Liver (tissue), 9 donors: ENCODE results near the gene SETD1A. TPM values are rescaled to one million over a fixed set of nuclear protein-coding genes. Genes with fewer than 3 reads are reported as not detected.

ENCODE experiments used
- DNase-seq: peaks from one replicate; pipeline ENCODE4 v3.0.0-alpha.2; 2017; ENCODE audit warnings: low spot score
- H3K27ac ChIP-seq, 2 donors: one replicate each; pipeline ENCODE4 v1.7.0; 2013; ENCODE audit warnings: inconsistent platforms in 2 of 2, low read length in 2 of 2, control low read depth in 1 of 2, low read depth in 1 of 2, mild to moderate bottlenecking in 1 of 2
- H3K27me3 ChIP-seq, 4 donors: one replicate each; pipeline versions ENCODE4 v1.6.1 to v1.7.0; 2013; ENCODE audit warnings: low read length in 3 of 4, inconsistent platforms in 1 of 4, mild to moderate bottlenecking in 1 of 4, moderate library complexity in 1 of 4; ENCODE audit not compliant: control insufficient read depth in 4 of 4, insufficient read depth in 4 of 4
- H3K36me3 ChIP-seq, 4 donors: one replicate each; pipeline versions ENCODE4 v1.6.1 to v1.7.0; 2013; ENCODE audit warnings: low read length in 3 of 4, mild to moderate bottlenecking in 3 of 4, low read depth in 1 of 4, moderate library complexity in 1 of 4; ENCODE audit not compliant: control insufficient read depth in 4 of 4, insufficient read depth in 3 of 4
- H3K4me1 ChIP-seq, 4 donors: one replicate each; pipeline versions ENCODE4 v1.6.1 to v1.7.0; 2013; ENCODE audit warnings: low read length in 3 of 4, mild to moderate bottlenecking in 3 of 4, moderate library complexity in 1 of 4; ENCODE audit not compliant: control insufficient read depth in 4 of 4, insufficient read depth in 4 of 4
- H3K4me3 ChIP-seq, 3 donors: one replicate each; pipeline versions ENCODE4 v1.6.1 to v1.7.0; 2013; ENCODE audit warnings: low read length in 3 of 3, control low read depth in 1 of 3, low read depth in 1 of 3, mild to moderate bottlenecking in 1 of 3
- H3K9ac ChIP-seq, 2 donors: one replicate each; pipeline ENCODE4 v1.7.0; 2013; ENCODE audit warnings: low read length in 2 of 2, mild to moderate bottlenecking in 2 of 2, moderate library complexity in 2 of 2, control low read depth in 1 of 2, low read depth in 1 of 2
- H3K9me3 ChIP-seq, 4 donors: one replicate each; pipeline versions ENCODE4 v1.6.1 to v1.7.0; 2013; ENCODE audit warnings: low read length in 3 of 4; ENCODE audit not compliant: control insufficient read depth in 4 of 4
- EGR1 ChIP-seq, 2 donors: IDR thresholded peaks; 2 replicates each; pipeline ENCODE4 v1.6.1; 2016 to 2018; ENCODE audit warnings: antibody characterized with exemption in 2 of 2, low read depth in 2 of 2
- FOXA1 ChIP-seq: IDR thresholded peaks from 2 replicates; pipeline ENCODE4 v1.6.1; 2016; ENCODE audit warnings: antibody characterized with exemption
- FOXA2 ChIP-seq: IDR thresholded peaks from 2 replicates; pipeline ENCODE4 v1.6.1; 2016; ENCODE audit warnings: antibody characterized with exemption
- GABPA ChIP-seq, 2 donors: IDR thresholded peaks in 1 of 2; conservative IDR thresholded peaks in 1 of 2; 2 replicates each; pipeline ENCODE4 v1.6.1; 2016; ENCODE audit warnings: antibody characterized with exemption in 2 of 2, mild to moderate bottlenecking in 1 of 2, moderate library complexity in 1 of 2
- HNF4A ChIP-seq, 2 donors: conservative IDR thresholded peaks; 2 replicates each; pipeline ENCODE4 v1.6.1; 2016; ENCODE audit warnings: antibody characterized with exemption in 2 of 2, mild to moderate bottlenecking in 2 of 2
- HNF4G ChIP-seq: IDR thresholded peaks from 2 replicates; pipeline ENCODE4 v1.6.1; 2016; ENCODE audit warnings: antibody characterized with exemption
- JUND ChIP-seq, 2 donors: IDR thresholded peaks; 2 replicates each; pipeline ENCODE4 v1.6.1; 2016; ENCODE audit warnings: antibody characterized with exemption in 2 of 2
- NR2F2 ChIP-seq: IDR thresholded peaks from 2 replicates; pipeline ENCODE4 v1.6.1; 2016; ENCODE audit warnings: antibody characterized with exemption
- RAD21 ChIP-seq, 2 donors: IDR thresholded peaks; 2 replicates each; pipeline ENCODE4 v1.6.1; 2016; ENCODE audit warnings: antibody characterized with exemption in 2 of 2, mild to moderate bottlenecking in 2 of 2
- RXRA ChIP-seq, 2 donors: IDR thresholded peaks; 2 replicates each; pipeline ENCODE4 v1.6.1; 2017 to 2018; ENCODE audit warnings: antibody characterized with exemption in 2 of 2, mild to moderate bottlenecking in 1 of 2
- SP1 ChIP-seq: IDR thresholded peaks from 2 replicates; pipeline ENCODE4 v1.6.1; 2018; ENCODE audit warnings: antibody characterized with exemption, mild to moderate bottlenecking
- TAF1 ChIP-seq: conservative IDR thresholded peaks from 2 replicates; pipeline ENCODE4 v1.6.1; 2016; ENCODE audit warnings: antibody characterized with exemption, mild to moderate bottlenecking
- YY1 ChIP-seq: IDR thresholded peaks from 2 replicates; pipeline ENCODE4 v1.6.1; 2016; ENCODE audit warnings: antibody characterized with exemption, mild to moderate bottlenecking
- WGBS: extraction: QIAGEN DNeasy Blood & Tissue Kit; methylation state at CpG from one replicate; pipeline ENCODE4 v1.1.7; 2013; 5-methylcytosine and 5-hydroxymethylcytosine counted together
- polyA plus RNA-seq, 2 donors: library from polyadenylated mRNA; stranded (reverse) in 1 of 2; unstranded in 1 of 2; fragments of 200-250 nt in 1 of 2; fragments of >200 nt in 1 of 2; fragmentation: Nextera tagmentation in 1 of 2; extraction: Ambion mirVana in 1 of 2; gene quantifications; one replicate each; pipeline versions ENCODE4 v1.2.1 to v1.2.3, GENCODE V29; 2013 to 2015
- total RNA-seq, 2 donors: library from RNA; depleted of rRNA; stranded (reverse); fragments of >200 nt; gene quantifications; one replicate each; pipeline ENCODE4 v1.2.3, GENCODE V29; 2014
- TF ChIP-seq, protein P1 (sequence below): IDR thresholded peaks from 2 replicates; pipeline ENCODE4 v1.6.1; 2016; ENCODE audit warnings: antibody characterized with exemption, mild to moderate bottlenecking
- TF ChIP-seq, protein P2 (sequence below): IDR thresholded peaks from 2 replicates; pipeline ENCODE4 v1.6.1; 2016; ENCODE audit warnings: antibody characterized with exemption
- TF ChIP-seq, protein P3 (sequence below): fragments of 150-350 bp; IDR thresholded peaks from 2 replicates; pipeline ENCODE4 v1.5.1; 2017; ENCODE audit warnings: improper control_type of control experiment, low read depth, low read length; ENCODE audit not compliant: missing input control
- TF ChIP-seq, protein P4 (sequence below): IDR thresholded peaks from 2 replicates; pipeline ENCODE4 v1.6.1; 2016; ENCODE audit warnings: antibody characterized with exemption
- TF ChIP-seq, protein P5 (sequence below): IDR thresholded peaks from 2 replicates; pipeline ENCODE4 v1.6.1; 2016; ENCODE audit warnings: antibody characterized with exemption
- donor health status: healthy.
- donor health status: healthy.
- donor health status: healthy.
- donor health status: healthy.
- donor health status: healthy.

The SETD1A gene
- total and polyA plus RNA-seq, 4 donors, result 2.7 to 4.9 (median 3.7) TPM

DNA sequence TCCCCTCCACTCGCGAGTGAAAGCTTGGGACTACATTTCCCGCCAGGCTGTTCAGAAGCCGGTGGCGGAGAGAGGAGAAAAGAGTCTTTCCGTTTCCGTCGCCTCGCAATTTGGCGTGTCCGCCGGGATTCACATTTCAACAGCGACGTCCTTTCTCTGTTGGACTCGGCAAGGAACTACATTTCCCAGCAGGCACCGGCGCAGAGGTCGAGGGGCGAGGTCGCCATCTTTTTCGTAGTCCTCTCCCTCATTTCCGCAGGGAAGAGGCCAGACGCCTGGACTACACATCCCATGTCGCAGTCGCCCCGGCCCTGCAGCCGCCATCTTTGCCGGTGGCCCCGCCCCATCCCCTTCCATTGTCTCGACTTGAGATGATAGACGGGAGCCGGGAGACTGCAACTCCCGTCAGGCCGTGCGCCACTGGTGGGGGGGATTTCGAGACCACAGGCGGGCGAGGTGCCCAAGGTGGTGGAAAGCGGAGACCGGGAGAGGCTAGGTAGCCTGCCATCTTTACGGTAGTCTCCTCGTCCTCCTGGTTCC is 35.1 kb upstream of the SETD1A start:
- TF ChIP-seq, protein P1, sequence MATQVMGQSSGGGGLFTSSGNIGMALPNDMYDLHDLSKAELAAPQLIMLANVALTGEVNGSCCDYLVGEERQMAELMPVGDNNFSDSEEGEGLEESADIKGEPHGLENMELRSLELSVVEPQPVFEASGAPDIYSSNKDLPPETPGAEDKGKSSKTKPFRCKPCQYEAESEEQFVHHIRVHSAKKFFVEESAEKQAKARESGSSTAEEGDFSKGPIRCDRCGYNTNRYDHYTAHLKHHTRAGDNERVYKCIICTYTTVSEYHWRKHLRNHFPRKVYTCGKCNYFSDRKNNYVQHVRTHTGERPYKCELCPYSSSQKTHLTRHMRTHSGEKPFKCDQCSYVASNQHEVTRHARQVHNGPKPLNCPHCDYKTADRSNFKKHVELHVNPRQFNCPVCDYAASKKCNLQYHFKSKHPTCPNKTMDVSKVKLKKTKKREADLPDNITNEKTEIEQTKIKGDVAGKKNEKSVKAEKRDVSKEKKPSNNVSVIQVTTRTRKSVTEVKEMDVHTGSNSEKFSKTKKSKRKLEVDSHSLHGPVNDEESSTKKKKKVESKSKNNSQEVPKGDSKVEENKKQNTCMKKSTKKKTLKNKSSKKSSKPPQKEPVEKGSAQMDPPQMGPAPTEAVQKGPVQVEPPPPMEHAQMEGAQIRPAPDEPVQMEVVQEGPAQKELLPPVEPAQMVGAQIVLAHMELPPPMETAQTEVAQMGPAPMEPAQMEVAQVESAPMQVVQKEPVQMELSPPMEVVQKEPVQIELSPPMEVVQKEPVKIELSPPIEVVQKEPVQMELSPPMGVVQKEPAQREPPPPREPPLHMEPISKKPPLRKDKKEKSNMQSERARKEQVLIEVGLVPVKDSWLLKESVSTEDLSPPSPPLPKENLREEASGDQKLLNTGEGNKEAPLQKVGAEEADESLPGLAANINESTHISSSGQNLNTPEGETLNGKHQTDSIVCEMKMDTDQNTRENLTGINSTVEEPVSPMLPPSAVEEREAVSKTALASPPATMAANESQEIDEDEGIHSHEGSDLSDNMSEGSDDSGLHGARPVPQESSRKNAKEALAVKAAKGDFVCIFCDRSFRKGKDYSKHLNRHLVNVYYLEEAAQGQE, result peak; percentile 46
- TF ChIP-seq, protein P2, sequence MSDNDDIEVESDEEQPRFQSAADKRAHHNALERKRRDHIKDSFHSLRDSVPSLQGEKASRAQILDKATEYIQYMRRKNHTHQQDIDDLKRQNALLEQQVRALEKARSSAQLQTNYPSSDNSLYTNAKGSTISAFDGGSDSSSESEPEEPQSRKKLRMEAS, result peak; percentile 53
- TF ChIP-seq RXRA (IDR thresholded peaks at IDR 0.05) (peak in 1 of 2 donors; percentile 22), EGR1 (IDR thresholded peaks at IDR 0.05; ENCODE audit: low read depth in 2 of 2) (peak in 1 of 2 donors; percentile 8), NR2F2 (peak; percentile 94), FOXA2 (peak; percentile 35), JUND (IDR thresholded peaks at IDR 0.05) (no peak), SP1 (peak; percentile 57), TAF1 (no peak), RAD21 (IDR thresholded peaks at IDR 0.05) (no peak), YY1 (no peak), FOXA1 (peak; percentile 31), HNF4A (conservative IDR thresholded peaks at IDR 0.05) (no peak), HNF4G (no peak), GABPA (IDR thresholded peaks at IDR 0.05 in 1 of 2, conservative IDR thresholded peaks at IDR 0.05 in 1 of 2) (peak; percentile 92 to 97)
- TF ChIP-seq, protein P3, sequence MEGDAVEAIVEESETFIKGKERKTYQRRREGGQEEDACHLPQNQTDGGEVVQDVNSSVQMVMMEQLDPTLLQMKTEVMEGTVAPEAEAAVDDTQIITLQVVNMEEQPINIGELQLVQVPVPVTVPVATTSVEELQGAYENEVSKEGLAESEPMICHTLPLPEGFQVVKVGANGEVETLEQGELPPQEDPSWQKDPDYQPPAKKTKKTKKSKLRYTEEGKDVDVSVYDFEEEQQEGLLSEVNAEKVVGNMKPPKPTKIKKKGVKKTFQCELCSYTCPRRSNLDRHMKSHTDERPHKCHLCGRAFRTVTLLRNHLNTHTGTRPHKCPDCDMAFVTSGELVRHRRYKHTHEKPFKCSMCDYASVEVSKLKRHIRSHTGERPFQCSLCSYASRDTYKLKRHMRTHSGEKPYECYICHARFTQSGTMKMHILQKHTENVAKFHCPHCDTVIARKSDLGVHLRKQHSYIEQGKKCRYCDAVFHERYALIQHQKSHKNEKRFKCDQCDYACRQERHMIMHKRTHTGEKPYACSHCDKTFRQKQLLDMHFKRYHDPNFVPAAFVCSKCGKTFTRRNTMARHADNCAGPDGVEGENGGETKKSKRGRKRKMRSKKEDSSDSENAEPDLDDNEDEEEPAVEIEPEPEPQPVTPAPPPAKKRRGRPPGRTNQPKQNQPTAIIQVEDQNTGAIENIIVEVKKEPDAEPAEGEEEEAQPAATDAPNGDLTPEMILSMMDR, result no peak
- TF ChIP-seq, protein P4, sequence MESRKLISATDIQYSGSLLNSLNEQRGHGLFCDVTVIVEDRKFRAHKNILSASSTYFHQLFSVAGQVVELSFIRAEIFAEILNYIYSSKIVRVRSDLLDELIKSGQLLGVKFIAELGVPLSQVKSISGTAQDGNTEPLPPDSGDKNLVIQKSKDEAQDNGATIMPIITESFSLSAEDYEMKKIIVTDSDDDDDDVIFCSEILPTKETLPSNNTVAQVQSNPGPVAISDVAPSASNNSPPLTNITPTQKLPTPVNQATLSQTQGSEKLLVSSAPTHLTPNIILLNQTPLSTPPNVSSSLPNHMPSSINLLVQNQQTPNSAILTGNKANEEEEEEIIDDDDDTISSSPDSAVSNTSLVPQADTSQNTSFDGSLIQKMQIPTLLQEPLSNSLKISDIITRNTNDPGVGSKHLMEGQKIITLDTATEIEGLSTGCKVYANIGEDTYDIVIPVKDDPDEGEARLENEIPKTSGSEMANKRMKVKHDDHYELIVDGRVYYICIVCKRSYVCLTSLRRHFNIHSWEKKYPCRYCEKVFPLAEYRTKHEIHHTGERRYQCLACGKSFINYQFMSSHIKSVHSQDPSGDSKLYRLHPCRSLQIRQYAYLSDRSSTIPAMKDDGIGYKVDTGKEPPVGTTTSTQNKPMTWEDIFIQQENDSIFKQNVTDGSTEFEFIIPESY, result peak; percentile 97
- TF ChIP-seq, protein P5, sequence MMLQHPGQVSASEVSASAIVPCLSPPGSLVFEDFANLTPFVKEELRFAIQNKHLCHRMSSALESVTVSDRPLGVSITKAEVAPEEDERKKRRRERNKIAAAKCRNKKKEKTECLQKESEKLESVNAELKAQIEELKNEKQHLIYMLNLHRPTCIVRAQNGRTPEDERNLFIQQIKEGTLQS, result peak; percentile 12
- H3K36me3 ChIP-seq, result no peaks in the 10 kb centered on the region
- no peaks in the 10 kb centered on the region for H3K27me3 ChIP-seq
- H3K9me3 ChIP-seq, result no peaks in the 10 kb centered on the region
- peak overlapping the region; percentile 79 to 80 for H3K9ac ChIP-seq
- H3K4me1 ChIP-seq, result peaks cover 4 to 9% (median 8%) of the 10 kb centered on the region in 4 donors
- peak overlapping the region; percentile 96 to 98 for H3K27ac ChIP-seq
- DNase-seq, result peak; percentile 98
- peak overlapping the region; percentile 44 to 92 (median 80) for H3K4me3 ChIP-seq
- under 1% methylated on average over 42 of the region's 42 CpGs for WGBS
